HG02763 (cell line): ENCODE data around the gene TEKTIP1.

Experiments used
- ATAC-seq: cut with Tn5 transposase; IDR thresholded peaks from one replicate; pipeline ENCODE4 v1.9.1; 2021; ENCODE audit warnings: mild to moderate bottlenecking, moderate library complexity; ENCODE audit not compliant: unreplicated experiment

Gene TEKTIP1

DNA sequence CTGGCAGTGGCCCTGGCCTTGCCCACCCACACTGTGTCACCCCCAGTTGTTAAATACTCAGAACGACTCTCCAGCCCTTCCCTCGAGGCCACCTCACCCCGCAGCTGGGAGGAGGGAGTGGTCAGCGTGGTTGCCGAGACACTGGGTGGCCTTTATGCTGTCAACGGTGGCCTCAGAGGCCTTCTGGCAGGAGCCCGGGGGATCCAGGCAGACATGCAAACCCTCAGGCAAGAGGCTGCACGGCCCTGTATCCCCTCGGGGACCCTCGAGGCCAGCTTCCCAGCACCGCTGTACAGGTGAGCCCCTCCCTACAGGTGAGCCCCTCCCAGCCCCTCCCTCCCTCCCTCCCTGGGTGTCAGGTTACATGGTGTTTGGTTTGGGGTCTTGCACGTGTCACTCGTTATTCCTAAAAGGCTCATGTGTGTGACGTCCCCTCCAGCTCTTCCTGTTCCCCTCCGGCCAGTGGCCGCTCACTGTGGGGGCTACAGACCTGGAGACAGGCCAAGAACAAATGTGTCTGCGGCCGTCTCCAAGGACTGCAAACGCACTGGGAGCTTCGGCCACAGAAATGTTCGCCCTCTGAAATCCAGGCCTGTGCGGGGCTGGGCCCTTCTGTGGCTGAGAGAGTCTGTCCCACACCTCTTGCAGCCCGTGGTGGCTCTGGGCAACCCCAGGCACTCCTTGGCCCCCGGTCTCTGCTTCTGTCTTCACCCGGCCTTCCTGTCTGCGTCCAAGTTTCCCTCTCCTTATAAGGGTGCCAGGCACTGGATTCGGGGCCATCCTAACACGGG, at the start of gene TEKTIP1:
Gene TEKTIP1, plus strand, starts transcription at position 210 of the 791 bp plus-strand sequence. Its CDS starts 4 bp downstream, at position 214.
- no peak for ATAC-seq

DNA sequence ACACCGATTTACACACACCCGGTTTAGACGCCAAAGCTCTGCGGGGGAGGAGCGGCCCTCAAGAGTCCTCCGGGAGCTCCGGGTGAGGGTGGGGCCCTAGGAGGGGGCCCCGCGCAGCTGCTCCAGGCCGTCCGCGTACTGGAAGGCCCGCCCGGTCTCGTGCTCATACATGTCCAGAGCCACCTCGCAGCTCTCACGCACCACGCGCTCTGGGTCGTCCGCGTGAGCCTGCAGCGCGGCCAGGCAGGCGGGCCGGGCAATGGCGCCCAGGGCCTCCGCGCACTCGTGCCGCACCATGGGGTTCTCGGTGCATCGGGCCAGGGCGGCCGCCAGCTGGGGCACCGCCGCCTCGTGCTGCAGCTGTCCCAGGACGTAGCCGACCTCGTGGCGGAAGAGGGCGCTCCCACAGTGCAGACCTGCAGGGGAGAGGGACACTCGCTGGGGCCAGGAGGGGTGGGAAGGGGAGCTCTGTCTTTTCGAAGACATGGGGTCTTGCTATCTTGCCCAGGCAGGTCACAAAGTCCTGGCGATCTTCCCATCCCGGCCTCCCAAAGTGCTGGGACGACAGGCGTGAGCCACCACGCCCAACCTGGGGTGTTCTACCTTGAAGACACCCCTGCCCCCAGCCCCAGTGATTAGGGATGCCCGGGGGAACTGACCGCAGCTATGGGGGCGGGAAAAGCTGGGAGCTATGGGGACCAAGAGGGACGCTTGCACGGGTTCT, 47.4 kb upstream of the TEKTIP1 start:
- ATAC-seq, result no peak

DNA sequence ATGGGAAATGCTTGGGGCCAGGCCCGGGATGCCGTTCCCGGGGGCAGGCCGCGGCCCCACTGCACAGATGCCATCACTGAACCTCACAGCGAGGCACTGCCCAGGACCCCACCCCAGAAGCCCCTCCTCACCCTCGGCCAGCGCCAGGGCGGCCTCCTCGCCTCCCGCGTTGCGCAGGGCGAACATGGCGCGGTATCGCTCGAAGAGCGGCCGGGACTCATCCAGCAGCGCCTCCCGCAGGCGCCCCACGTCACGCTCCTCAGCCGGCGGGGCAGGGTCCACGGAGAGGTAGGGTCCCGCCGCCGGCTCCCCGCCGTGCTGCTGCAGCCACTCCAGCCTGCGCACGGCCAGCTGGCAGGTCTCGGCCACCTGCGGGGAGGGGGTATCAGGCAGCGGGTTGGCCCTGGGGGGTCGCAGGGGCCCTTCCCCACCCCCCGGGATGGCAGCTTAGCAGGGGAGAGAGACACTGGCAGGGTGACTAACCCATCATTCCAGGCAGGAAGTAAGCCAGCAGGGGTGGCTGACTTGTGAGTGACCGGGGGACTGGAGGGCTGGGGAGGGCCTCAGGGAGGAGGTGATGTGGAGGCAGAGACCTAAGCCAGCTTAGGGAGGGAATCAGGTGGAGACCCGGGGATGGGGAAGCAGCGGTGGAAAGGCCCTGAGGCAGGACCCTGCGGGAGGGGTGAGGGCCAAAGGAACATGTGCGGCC, 46.7 kb upstream of the TEKTIP1 start:
- ATAC-seq, result no peak

DNA sequence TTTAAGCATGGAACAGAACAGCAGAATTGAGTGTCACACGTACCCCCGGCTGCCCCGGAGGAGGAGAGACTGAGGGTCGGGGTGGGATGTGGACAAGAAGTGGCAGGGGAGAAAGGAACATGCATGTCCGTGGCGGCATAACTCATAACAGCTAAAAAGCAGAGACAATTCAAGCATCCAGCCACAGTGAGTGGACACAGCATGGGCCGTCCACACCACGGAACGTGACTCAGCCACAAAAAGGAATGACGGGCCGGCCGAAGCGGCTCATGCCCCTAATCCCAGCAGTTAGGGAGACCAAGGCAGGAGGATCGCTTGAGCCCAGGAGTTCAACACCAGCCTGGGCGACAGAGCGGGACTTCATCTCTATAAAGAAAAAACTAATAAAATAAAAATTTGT, 46.1 kb upstream of the TEKTIP1 start:
- no peak for ATAC-seq

DNA sequence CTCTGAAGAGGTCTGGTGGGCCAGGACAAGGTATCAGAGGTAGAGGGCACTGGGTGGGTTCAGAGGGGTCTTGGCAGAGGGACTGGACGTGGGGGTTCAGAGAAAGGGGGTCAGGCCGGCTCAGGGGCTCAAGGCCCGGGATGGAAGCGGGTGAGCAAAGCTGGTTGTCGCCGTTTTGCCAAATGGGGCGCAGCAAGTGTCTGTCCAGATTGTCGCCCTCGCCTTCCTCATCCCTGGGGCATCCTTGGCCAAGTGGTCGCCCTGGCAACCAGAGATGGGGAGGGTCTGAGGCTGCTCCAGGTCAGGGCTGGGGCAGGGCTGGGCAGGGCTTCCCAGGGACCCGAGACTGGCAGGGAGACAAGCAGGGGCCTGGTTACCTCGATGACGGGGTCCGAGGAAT, 45.3 kb upstream of the TEKTIP1 start:
- ATAC-seq, result no peak

DNA sequence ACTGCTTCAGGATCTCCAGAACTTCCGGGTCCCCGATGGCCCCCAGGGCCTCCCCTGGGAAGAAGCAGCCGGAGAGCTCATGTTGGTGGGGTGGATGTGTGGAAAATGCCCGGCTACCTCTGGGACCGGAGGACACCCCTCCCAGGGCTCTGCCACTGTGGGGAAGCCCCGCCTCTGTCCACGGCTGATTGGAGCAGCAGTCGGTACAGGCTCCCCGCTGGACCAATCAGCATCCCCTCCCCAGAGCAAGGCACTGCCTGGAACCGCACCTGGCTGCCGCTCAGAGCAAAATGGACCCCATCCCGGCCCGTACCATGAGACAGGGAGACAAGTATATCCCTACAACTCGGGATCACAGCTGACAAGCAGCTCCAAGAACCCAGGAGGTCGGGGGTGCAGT, 44.9 kb upstream of the TEKTIP1 start:
- ATAC-seq, result no peak

DNA sequence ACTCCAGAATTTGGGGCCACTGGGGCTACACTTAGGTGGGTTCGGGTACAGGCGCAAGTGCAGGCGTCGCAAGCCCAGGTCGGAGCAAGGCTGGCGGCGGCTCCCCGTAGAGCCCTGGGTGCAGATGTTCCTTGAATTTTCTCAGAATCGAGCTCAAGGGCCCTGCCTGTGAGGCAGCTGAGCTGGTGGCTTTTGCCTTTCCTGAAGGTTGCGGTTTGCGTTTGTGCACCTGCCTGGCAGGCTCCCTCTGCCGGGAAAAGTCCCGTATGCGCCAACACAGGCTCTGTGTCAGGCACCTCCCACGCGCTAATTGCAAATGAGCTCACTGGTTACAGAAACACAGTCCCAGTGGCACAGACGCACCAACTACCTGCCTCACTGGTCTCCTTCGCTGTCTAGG, 44.4 kb upstream of the TEKTIP1 start:
- ATAC-seq, result no peak

DNA sequence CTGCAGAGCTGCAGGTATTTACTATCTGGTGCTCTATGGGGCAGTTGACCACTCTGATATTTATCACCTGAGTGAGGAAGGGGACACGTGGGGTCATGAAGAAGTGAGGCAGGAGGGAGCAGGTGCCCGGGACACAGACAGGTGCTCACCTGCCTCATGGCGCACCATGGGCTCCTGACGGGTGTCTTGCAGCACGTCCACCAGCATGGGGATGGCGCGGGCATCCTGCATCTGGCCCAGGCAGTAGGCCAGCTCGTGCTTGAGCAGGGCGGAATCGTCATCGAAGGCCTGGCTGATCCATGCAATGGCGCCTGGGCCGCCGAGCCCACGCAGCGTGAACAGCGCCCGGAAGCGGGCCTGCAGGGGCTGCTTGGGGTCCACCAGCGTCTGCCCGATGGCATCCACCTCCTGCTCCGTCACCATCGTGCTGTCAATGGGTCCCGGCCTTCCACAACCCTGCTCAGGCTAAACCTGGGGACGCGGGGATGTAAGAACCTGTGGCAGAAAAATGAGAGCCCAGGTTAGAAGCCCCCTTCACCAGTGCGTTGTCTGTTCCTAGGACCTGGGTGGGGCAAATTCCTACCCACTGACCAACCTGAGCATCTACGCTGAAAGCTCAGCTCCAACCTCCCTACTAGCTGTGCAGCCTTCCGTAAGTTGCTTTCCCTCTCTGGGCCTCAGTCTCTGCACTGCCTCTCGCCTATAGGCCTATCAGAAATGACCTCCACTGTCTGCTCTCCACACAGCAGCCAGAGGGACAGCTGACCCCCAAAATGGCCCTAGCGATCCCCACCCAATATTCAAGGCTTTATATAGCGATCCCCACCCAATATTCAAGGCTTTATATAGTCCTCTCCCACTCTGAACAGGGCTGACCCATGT, 42.3 kb upstream of the TEKTIP1 start:
- no peak for ATAC-seq

DNA sequence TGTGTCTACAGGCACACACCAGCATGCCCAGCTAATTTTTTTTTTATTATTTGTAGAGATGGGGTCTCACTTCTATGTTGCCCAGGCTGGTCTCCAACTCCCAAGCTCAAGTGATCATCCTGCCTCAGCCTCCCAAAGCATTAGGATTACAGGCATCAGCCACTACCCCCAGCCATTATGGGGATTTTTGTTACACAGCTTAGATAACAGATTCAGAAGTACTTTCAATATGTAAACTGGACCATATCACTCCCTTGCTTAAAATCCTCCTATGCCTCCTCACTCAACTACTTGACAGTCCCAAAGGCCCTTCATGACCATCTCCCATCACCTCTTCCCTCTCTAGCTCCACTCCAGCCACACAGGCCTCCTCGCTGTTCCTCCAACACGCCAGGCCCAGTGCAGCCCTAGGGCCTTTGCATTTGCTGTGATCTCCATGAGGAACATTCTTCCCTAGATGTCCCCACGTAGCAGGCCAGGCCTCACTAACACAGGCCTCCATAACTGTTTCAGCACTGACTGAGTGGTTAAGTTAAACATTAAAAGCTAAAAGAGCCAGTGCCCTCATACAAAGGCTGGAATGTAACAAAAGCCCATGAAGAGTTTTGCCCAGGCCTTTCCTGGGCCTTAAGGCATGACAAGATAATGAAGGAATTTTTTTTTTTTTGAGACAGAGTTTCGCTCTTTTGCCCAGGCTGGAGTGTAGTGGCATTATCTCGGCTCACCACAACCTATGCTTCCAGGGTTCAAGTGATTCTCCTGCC, 41.0 kb upstream of the TEKTIP1 start:
- ATAC-seq, result no peak

DNA sequence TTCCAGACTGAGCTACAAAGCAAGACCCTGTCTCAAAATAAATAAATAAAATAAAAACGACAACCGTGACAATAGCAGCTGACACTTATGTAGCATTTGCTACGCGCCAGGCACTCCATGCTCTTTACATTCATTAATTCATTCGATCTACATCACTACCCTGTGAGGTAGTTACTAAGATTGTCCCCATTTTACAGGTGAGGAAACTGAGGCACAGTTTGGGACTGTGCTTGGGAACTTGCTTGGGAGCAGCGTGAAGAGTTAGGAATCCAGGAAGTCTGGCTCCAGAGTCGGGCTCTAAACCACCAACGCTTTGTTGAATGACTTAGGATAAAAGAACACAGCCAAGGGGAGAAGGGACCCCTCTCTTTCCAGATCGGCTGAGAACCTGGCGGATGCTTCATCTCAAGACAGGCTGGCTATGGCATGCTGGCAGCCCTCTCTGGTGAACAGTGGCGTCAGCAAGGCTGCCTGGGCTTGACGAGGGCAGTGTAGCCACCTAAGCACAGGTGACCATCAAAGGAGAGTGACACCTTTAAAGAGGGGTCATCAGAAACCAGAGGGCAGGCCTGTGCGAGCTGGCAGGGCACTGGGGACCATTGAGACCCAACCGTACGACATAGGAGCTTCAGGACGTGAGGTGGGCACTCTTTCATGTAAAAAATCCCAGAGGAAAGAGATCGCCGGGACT, 39.1 kb upstream of the TEKTIP1 start:
- ATAC-seq, result peak; percentile 6

DNA sequence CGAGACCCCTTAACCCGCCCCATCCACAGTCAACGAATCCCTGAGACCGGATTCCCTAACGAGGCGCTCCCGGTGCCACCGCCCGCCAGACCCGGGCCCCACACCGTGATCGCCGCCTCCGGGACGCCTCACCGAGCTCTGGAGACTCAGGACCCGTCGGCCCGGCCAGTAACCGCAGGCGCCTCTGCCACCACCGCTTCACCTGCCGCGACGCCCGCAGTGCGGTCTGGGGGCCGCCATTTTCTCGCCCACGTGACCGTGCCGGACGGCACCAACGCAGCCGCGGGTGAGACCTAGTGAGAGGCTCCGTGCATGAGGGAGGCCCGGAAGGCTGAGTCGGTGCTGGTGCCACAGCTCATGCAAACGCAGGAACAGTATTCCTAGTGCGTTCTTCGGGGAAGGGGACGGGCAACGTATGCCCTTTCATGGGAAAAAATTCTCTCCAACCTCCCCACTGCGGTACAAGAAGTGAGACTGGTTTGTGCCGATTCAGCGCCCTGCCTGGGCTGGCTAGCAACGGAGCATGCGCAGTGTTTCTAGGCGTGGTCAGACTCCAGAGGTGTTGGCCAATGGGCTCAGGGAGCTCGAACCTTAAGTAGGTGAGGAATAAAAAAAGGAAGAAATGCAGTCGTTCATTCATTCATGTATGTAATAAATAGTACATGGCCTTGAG, 38.4 kb upstream of the TEKTIP1 start, which contains the start of gene DOHH:
Gene DOHH, minus strand, starts transcription at position 246 of the 673 bp plus-strand sequence. CDS start 3,860 bp downstream, outside the sequence.
- ATAC-seq, result peak; percentile 84

DNA sequence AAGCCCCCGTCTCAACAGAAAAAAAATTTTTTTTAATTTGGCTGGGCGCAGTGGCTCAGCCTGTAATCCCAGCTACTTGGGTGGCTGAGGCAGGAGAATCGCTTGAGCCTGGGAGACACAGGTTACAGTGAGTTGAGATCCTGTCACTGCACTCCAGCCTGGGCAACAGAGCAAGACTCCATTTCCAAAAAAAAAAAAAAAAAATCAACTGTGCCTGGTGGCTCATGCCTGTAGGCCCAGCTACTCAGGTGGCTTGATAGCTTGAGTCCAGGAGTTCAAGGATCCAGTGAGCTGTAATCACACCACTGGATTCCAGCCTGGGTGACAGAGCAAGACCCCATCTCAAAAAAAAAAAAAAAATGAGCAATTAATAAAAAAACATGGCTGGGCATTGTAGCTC, 37.2 kb upstream of the TEKTIP1 start:
- ATAC-seq, result no peak

DNA sequence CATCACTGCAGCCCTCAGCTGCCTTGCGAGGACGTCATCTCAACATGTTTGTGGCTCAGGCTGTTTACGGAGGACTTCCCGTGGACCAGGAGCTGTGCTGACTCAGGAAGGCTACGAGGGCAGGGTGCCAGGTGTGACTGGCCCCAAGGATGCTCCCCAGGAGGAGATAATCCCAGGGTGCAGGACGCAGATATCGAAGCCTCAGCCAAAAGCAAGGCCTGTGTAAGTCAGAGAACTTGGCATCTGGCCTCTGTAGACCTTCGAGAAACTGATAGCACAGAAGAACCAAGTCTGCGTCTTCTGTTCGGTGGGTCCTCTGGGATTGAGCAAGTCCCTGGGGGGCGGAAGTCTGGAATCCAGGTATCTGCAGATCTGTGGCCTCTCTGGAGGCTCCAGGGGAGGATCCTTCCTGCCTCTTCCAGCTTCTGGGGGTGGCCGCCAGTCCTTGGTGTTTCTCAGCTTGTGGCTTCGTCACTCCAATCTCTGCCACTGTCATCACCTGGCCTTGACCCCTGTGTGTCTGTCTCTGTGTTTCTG, 35.9 kb upstream of the TEKTIP1 start:
- no peak for ATAC-seq

DNA sequence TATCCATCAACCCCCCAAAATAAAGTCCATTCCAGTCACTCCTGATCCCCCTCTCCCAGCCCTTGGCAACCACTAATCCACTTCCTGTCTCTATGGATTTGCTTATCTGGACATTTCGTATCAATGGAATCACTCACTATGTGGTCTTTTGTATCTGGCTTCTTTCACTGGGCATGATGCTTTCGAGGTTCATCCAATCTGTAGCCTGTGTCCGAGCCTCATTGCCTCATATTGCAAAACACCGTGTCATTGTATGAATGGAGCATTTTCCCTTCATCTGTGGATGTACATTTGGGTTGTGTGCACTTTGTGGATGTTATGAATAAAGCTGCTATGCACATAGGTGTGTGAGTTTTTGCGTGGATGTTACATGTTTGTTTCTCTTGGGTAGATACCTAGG, 34.2 kb upstream of the TEKTIP1 start:
- no peak for ATAC-seq

DNA sequence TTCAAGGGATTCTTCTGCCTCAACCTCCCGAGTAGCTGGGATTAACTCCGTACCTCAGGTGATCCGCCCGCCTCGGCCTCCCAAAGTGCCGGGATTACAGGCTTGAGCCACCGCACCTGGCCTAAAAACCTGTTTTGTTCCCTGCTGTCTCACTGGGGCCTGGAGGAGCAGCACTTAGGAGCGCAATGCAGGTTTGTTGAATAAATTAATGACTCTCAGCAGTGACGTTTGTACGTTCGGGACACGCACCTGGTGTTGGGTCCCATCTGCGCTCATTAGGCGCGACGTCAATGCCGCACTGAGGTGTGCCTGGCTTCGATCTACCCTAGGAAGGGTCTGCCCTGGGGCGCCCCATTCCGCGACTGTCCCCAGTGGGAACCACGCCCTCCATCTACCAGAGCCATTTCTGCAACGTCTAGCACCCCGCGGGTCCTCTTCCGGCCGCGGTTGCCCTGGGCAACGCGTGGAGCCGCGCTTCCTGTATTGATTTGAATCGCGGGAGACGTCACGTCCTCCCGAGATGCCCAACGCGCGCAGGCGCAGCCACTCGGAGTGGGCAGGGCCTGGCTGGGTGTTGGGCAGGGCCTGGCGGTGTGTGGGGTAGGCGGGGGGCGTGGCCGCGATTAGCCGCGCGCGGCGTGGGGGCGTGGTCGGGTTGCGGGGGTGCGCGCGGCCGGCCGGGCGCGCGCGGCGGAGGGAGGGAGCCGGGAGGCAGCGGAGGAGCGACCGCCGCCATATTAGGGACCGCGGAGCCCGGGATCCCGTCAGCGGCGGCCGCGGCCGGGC, 33.2 kb upstream of the TEKTIP1 start, which contains the start of gene FZR1:
Gene FZR1, plus strand, starts transcription at position 714 of the 786 bp plus-strand sequence. CDS start 16,679 bp downstream, outside the sequence.
- peak; percentile 91 for ATAC-seq

DNA sequence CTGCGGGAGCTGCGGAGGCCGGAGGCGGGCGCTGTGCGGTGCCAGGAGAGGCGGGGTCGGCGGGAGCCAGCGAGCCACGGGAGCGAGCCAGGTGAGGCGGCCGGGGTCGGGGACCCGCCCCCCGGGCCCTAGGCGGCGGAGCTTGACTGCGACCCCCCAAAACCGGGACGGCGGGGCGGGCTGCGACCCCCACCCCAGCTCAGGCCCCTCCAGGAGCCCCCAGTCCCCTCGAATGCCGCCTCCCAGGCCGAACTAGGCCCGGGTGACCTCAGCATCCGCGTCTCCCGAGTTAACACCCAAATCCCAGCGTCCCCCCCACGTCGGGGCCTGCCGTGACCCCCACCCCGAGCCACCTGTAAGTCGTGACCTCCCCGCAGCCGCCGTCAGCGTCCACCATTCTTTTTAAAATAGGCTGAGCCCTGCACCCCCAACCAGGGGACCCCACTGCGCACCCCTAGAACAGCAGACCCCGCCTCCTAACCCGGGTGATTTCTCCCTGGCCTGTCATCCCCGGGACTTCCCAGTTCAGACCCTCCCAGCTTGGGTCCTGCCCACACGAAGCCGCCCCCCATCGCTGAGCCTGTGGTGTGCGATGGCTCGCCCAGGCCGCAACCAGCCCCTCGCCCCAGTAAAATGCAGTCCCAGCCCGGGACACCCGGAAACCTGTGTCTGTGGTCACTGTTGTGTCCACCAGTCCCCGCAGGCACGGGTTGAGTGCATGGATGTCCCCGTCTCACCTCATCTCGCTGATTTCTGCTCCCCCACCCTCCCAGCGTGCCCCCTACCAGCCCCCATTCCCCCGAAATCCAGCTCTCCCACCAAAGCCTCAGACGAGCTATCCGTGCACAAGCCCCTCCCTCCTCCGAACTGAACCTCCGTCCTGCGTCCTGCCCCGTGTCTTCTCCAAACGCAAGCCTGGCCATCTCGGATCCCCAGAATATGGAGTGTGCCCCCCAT, 32.3 kb upstream of the TEKTIP1 start:
- ATAC-seq, result no peak
